ENCODE measurements around the gene DNASE1L2. TPM values are rescaled to one million over a fixed set of nuclear protein-coding genes. Genes with fewer than 3 reads are reported as not detected.

DNASE1L2 gene
- total and polyA plus RNA-seq, 2 of the 4 experiments (the other 2 are of a cell fraction): 0.18 to 0.75 TPM

- TF ChIP-seq CTCF (conservative IDR thresholded peaks at IDR 0.05; ENCODE audit: low read depth, low read length): no peak
These were observed 5.0 kb upstream of the DNASE1L2 start (continued) for GRCh38 chr16:2231016-2231931.

Measured in IMR-90 (cell line).